ENCODE measurements around the gene ZNF365. TPM values are rescaled to one million over a fixed set of nuclear protein-coding genes. Genes with fewer than 3 reads are reported as not detected.

Gene ZNF365
- total RNA-seq, 1 donor from 2014 or later = 8.9 TPM

DNA sequence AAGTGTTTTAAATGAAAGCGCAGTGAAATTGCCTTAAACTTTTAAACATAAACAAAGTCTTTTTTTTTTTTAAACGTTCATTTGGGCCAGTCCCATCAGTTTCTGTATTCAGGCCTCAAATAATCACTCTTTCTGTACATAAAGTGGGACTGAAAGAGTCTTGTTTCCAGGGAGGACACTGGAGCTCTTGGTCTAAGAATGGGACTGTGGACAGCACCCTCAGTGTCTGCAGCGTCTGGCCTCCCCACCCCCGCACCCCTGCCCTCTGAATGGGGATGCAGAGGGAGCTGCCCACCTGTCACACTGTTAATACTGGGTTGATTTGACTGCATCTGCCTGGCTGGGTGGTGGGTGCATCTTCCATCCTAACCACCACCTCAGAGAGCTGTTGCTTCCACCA is 5.2 kb downstream of the ZNF365 start:
- H3K4me3 Mint-ChIP-seq (ENCODE audit: unreplicated experiment) = no peak overlapping the region
- no peak overlapping the region for H2AFZ ChIP-seq (ENCODE audit: low read depth, low read length)
- H3K4me1 Mint-ChIP-seq (ENCODE audit: low read depth, unreplicated experiment) = peaks cover 62% of the 10 kb centered on the region
- peak overlapping the region; percentile 82 for H3K27ac Mint-ChIP-seq (ENCODE audit: unreplicated experiment)
- peak overlapping the region; percentile 11 for H3K4me2 ChIP-seq (ENCODE audit: low read length)
- no peak overlapping the region for H3K4me3 ChIP-seq (ENCODE audit: insufficient read depth, low read depth, low read length)
- no peak for TF ChIP-seq EZH2 (IDR thresholded peaks at IDR 0.05; ENCODE audit: insufficient read depth, low read length)
- TF ChIP-seq, protein P1, sequence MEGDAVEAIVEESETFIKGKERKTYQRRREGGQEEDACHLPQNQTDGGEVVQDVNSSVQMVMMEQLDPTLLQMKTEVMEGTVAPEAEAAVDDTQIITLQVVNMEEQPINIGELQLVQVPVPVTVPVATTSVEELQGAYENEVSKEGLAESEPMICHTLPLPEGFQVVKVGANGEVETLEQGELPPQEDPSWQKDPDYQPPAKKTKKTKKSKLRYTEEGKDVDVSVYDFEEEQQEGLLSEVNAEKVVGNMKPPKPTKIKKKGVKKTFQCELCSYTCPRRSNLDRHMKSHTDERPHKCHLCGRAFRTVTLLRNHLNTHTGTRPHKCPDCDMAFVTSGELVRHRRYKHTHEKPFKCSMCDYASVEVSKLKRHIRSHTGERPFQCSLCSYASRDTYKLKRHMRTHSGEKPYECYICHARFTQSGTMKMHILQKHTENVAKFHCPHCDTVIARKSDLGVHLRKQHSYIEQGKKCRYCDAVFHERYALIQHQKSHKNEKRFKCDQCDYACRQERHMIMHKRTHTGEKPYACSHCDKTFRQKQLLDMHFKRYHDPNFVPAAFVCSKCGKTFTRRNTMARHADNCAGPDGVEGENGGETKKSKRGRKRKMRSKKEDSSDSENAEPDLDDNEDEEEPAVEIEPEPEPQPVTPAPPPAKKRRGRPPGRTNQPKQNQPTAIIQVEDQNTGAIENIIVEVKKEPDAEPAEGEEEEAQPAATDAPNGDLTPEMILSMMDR (IDR thresholded peaks at IDR 0.05; ENCODE audit: insufficient read depth, low read depth, low read length) = no peak
- no peaks in the 10 kb centered on the region for H3K9me3 ChIP-seq (ENCODE audit: insufficient read depth, low read depth, low read length)
- H3K36me3 ChIP-seq (ENCODE audit: insufficient read depth, low read length) = no peaks in the 10 kb centered on the region
- peaks cover 35% of the 10 kb centered on the region for H3K79me2 ChIP-seq (ENCODE audit: insufficient read depth, low read length)
- DNase-seq (ENCODE audit: low read depth) (no peak), FAIRE-seq (no peak)
- H3K4me1 ChIP-seq (ENCODE audit: insufficient read depth, low read length) = peaks cover 21% of the 10 kb centered on the region
- no peak overlapping the region for H3K9ac ChIP-seq (ENCODE audit: low read length)
- H3K27me3 ChIP-seq (ENCODE audit: insufficient read depth, low read length) = no peaks in the 10 kb centered on the region
- H3K27me3 Mint-ChIP-seq (ENCODE audit: low read depth, unreplicated experiment) = no peaks in the 10 kb centered on the region
- H3K36me3 Mint-ChIP-seq (ENCODE audit: low read depth, unreplicated experiment) = peaks cover 1% of the 10 kb centered on the region
- H3K9me3 Mint-ChIP-seq (ENCODE audit: unreplicated experiment) = no peaks in the 10 kb centered on the region
- H3K27ac ChIP-seq (ENCODE audit: low read depth, low read length) = no peak overlapping the region
- no peaks in the 10 kb centered on the region for H4K20me1 ChIP-seq (ENCODE audit: insufficient read depth, low read length)

DNA sequence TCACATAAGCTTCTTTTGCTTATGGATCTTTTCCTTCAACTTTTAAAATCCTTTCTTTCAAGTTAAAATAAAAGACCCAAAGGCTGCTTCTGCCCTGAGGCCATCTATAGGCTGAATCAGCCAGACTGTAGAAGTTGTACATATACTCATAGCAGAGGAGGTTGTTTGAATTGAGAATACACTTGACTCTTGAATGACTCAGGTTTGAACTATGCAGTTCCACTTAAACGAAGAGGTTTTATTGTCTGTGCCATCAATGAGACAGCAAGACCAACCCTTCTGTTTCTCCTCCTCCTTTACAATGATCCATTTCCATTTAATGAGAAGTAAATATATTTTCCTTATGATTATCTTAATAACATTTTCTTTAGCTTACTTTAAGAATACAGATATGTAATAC is 5.8 kb downstream of the ZNF365 start:
- no peak overlapping the region for H3K4me3 Mint-ChIP-seq (ENCODE audit: unreplicated experiment)
- peaks cover 1% of the 10 kb centered on the region for H3K36me3 Mint-ChIP-seq (ENCODE audit: low read depth, unreplicated experiment)
- H3K4me2 ChIP-seq (ENCODE audit: low read length) = peak overlapping the region; percentile 11
- H3K27ac Mint-ChIP-seq (ENCODE audit: unreplicated experiment) = peak overlapping the region; percentile 82
- TF ChIP-seq EZH2 (IDR thresholded peaks at IDR 0.05; ENCODE audit: insufficient read depth, low read length) = no peak
- TF ChIP-seq, protein P1 (IDR thresholded peaks at IDR 0.05; ENCODE audit: insufficient read depth, low read depth, low read length) = no peak
- peaks cover 32% of the 10 kb centered on the region for H3K79me2 ChIP-seq (ENCODE audit: insufficient read depth, low read length)
- no peak overlapping the region for H3K9ac ChIP-seq (ENCODE audit: low read length)
- no peak overlapping the region for H3K4me3 ChIP-seq (ENCODE audit: insufficient read depth, low read depth, low read length)
- H3K27me3 Mint-ChIP-seq (ENCODE audit: low read depth, unreplicated experiment) = no peaks in the 10 kb centered on the region
- no peak overlapping the region for H3K27ac ChIP-seq (ENCODE audit: low read depth, low read length)
- no peaks in the 10 kb centered on the region for H4K20me1 ChIP-seq (ENCODE audit: insufficient read depth, low read length)
- H3K9me3 Mint-ChIP-seq (ENCODE audit: unreplicated experiment) = no peaks in the 10 kb centered on the region
- H3K9me3 ChIP-seq (ENCODE audit: insufficient read depth, low read depth, low read length) = no peaks in the 10 kb centered on the region
- FAIRE-seq = peak; percentile 52
- peaks cover 24% of the 10 kb centered on the region for H3K4me1 ChIP-seq (ENCODE audit: insufficient read depth, low read length)
- H3K27me3 ChIP-seq (ENCODE audit: insufficient read depth, low read length) = no peaks in the 10 kb centered on the region
- no peaks in the 10 kb centered on the region for H3K36me3 ChIP-seq (ENCODE audit: insufficient read depth, low read length)
- H3K4me1 Mint-ChIP-seq (ENCODE audit: low read depth, unreplicated experiment) = peaks cover 65% of the 10 kb centered on the region
- H2AFZ ChIP-seq (ENCODE audit: low read depth, low read length) = no peak overlapping the region
- DNase-seq (ENCODE audit: low read depth) = peak; percentile 85

DNA sequence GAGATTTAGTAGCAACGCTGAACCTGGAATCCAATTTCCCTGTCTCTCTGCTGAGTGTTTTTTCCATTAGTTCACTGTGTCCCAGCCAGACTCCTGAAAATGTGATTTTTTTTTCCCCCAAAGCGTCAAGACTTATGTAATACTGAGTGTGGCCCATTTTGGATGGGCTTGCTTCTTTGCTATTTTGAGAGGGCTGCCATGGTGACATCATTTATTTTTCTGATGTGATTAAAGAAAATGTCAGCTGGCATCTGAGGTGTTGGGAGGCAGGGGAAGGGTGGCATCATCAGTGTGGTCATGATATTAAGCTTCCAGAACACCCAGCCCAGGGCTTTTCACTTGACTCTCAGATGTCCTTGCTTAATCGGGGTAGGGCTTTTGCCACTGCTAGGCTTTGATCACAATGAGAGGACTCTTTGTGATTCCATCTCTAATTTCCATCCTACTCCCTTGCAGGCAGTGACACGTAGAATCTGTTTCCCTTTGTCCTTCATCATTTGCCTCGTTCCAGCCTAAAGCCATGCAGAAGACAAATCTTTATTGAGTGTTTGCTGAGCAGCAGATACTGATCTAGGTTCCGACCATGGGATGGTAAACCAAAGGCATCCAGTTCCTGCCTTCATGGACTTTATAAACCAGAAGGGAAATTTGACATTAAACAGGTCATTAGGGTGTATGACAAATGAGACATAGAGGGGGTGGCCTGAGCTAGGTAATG is 7.4 kb downstream of the ZNF365 start:
- Mint-ChIP-seq H3K27me3 (ENCODE audit: low read depth, unreplicated experiment) (no peaks in the 10 kb centered on the region), H3K4me1 (ENCODE audit: low read depth, unreplicated experiment) (peaks cover 72% of the 10 kb centered on the region), H3K27ac (ENCODE audit: unreplicated experiment) (no peak overlapping the region), H3K9me3 (ENCODE audit: unreplicated experiment) (no peaks in the 10 kb centered on the region), H3K4me3 (ENCODE audit: unreplicated experiment) (peak overlapping the region; percentile 5), H3K36me3 (ENCODE audit: low read depth, unreplicated experiment) (no peaks in the 10 kb centered on the region)
- Histone ChIP-seq H4K20me1 (ENCODE audit: insufficient read depth, low read length) (no peaks in the 10 kb centered on the region), H3K79me2 (ENCODE audit: insufficient read depth, low read length) (peaks cover 29% of the 10 kb centered on the region), H3K9me3 (ENCODE audit: insufficient read depth, low read depth, low read length) (no peaks in the 10 kb centered on the region), H3K27me3 (ENCODE audit: insufficient read depth, low read length) (no peaks in the 10 kb centered on the region), H3K36me3 (ENCODE audit: insufficient read depth, low read length) (no peaks in the 10 kb centered on the region), H3K4me1 (ENCODE audit: insufficient read depth, low read length) (peaks cover 35% of the 10 kb centered on the region), H2AFZ (ENCODE audit: low read depth, low read length) (no peak overlapping the region), H3K4me2 (ENCODE audit: low read length) (no peak overlapping the region), H3K4me3 (ENCODE audit: insufficient read depth, low read depth, low read length) (no peak overlapping the region), H3K27ac (ENCODE audit: low read depth, low read length) (no peak overlapping the region), H3K9ac (ENCODE audit: low read length) (no peak overlapping the region)
- FAIRE-seq (no peak), DNase-seq (ENCODE audit: low read depth) (no peak)
- TF ChIP-seq EZH2 (IDR thresholded peaks at IDR 0.05; ENCODE audit: insufficient read depth, low read length) = no peak
- TF ChIP-seq, protein P1 (IDR thresholded peaks at IDR 0.05; ENCODE audit: insufficient read depth, low read depth, low read length) = no peak
